ENCODE measurements around the gene BLOC1S1. TPM values are rescaled to one million over a fixed set of nuclear protein-coding genes. Genes with fewer than 3 reads are reported as not detected.

Gene BLOC1S1
- total and polyA plus RNA-seq, 2 of the 4 experiments (the other 2 are of a cell fraction) = 128 to 285 TPM

DNA sequence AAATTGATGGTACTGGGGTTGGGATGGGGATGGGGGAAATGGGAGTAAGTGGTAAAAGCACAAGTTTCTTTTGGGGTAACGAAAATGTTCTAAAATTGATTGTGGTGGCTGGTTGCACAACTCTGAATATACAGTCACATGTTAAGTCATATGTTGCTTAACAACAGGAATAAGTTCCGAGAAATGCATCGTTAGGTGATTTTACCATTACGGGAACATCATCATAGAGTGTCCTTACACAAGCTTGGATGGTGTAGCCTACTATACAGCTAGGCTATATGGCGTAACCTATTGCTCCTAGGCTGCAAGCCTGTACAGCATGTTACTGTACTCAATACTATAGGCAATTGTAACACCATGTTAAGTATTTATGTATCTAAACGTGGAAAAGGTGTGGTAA is 39.1 kb upstream of the BLOC1S1 start:
- no peak overlapping the region for H3K4ac ChIP-seq (ENCODE audit: low read depth, low read length)
- peaks cover 5% of the 10 kb centered on the region for H3K27me3 ChIP-seq (ENCODE audit: control insufficient read depth, insufficient read depth, low read length)
- no peak overlapping the region for H2BK5ac ChIP-seq (ENCODE audit: low read depth, low read length, poor library complexity, severe bottlenecking)
- no peaks in the 10 kb centered on the region for H3K9me3 ChIP-seq (ENCODE audit: control insufficient read depth, insufficient read depth, low read length)
- no peak overlapping the region for H2AK9ac ChIP-seq (replicated peaks; ENCODE audit: low read depth, low read length, poor library complexity)
- no CpG with 5 or more reads among the region's 6 CpGs for WGBS, 2 experiments (ENCODE audit: extremely low coverage in 2 of 2, insufficient read length in 1 of 2)
- no peak overlapping the region for H4K5ac ChIP-seq (ENCODE audit: low read depth, low read length)
- no peak overlapping the region for H2AK5ac ChIP-seq (ENCODE audit: low read depth, low read length)
- POLR2A ChIA-PET (ENCODE audit: unreplicated experiment) = no interaction called here
- no peaks in the 10 kb centered on the region for H4K20me1 ChIP-seq (ENCODE audit: insufficient read depth, low read length)
- no peak overlapping the region for H3K9ac ChIP-seq (ENCODE audit: low read depth, low read length)
- peak; percentile 45 for TF ChIP-seq CEBPB (IDR thresholded peaks at IDR 0.05; ENCODE audit: low read depth, low read length)
- TF ChIP-seq, protein P1, sequence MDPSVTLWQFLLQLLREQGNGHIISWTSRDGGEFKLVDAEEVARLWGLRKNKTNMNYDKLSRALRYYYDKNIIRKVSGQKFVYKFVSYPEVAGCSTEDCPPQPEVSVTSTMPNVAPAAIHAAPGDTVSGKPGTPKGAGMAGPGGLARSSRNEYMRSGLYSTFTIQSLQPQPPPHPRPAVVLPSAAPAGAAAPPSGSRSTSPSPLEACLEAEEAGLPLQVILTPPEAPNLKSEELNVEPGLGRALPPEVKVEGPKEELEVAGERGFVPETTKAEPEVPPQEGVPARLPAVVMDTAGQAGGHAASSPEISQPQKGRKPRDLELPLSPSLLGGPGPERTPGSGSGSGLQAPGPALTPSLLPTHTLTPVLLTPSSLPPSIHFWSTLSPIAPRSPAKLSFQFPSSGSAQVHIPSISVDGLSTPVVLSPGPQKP (IDR thresholded peaks at IDR 0.05; ENCODE audit: borderline replicate concordance, low read depth, low read length) = no peak
- no peaks in the 10 kb centered on the region for H3K9me1 ChIP-seq (ENCODE audit: insufficient read depth, low read length)
- in situ Hi-C loops (cut with MboI; ENCODE audit: low sequenced_read_pairs) = no loop called here
- no peak overlapping the region for H3K27ac ChIP-seq (ENCODE audit: insufficient read depth, low read length)
- H4K91ac ChIP-seq (ENCODE audit: insufficient read depth, low read depth, low read length) = no peak overlapping the region
- BruUV-seq (replicated peaks) = no TSS peak
- H3K79me1 ChIP-seq (ENCODE audit: low read depth in 1 of 2, low read length in 2 of 2) = no peaks in the 10 kb centered on the region
- intact Hi-C loops (cut with micrococcal nuclease) = no loop called here
- CTCF ChIA-PET = interaction anchor here (1.1 kb wide), 1 partner anchor 20 kb away, joined by 3 read pairs; no protein-coding TSS in a partner anchor
- H3K56ac ChIP-seq (ENCODE audit: extremely low read depth, insufficient read depth, low read length) = no peak overlapping the region
- no peaks in the 10 kb centered on the region for H3K36me3 ChIP-seq (ENCODE audit: control insufficient read depth, insufficient read depth, low read length)
- H2BK20ac ChIP-seq (ENCODE audit: low read depth, low read length) = no peak overlapping the region
- H2BK120ac ChIP-seq (ENCODE audit: low read depth, low read length) = no peak overlapping the region
- no peak overlapping the region for H2AFZ ChIP-seq (replicated peaks; ENCODE audit: low read length, poor library complexity)
- H3K18ac ChIP-seq (ENCODE audit: low read depth, low read length) = no peak overlapping the region
- no peak overlapping the region for H3K23ac ChIP-seq (ENCODE audit: low read depth, low read length)
- ATAC-seq (ENCODE audit: low read depth) (no peak), DNase-seq (no peak)
- no peak overlapping the region for H4K8ac ChIP-seq (ENCODE audit: low read depth in 2 of 2, low read length in 2 of 2)
- H3K4me1 ChIP-seq (ENCODE audit: control insufficient read depth, insufficient read depth, low read length) = peaks cover 2% of the 10 kb centered on the region; the same call in 1 of the 2 replicates
- no peak overlapping the region for H3K4me2 ChIP-seq (ENCODE audit: low read depth, low read length)
- no peak overlapping the region for H2BK15ac ChIP-seq (ENCODE audit: low read depth, low read length)
- no peak overlapping the region for H3K14ac ChIP-seq (replicated peaks; ENCODE audit: low read depth, low read length)
- dilution Hi-C loops (cut with HindIII; ENCODE audit: low sequenced_read_pairs, unreplicated experiment) = no loop called here
- H3K4me3 ChIP-seq (ENCODE audit: insufficient read depth, low read depth, low read length) = no peak overlapping the region

All from IMR-90 (cell line).